Measurements from ENCODE around the gene PLA2G1B. TPM values are rescaled to one million over a fixed set of nuclear protein-coding genes. Genes with fewer than 3 reads are reported as not detected.

Gene PLA2G1B
- total RNA-seq, 2 experiments from 2014 or later = not detected

DNA sequence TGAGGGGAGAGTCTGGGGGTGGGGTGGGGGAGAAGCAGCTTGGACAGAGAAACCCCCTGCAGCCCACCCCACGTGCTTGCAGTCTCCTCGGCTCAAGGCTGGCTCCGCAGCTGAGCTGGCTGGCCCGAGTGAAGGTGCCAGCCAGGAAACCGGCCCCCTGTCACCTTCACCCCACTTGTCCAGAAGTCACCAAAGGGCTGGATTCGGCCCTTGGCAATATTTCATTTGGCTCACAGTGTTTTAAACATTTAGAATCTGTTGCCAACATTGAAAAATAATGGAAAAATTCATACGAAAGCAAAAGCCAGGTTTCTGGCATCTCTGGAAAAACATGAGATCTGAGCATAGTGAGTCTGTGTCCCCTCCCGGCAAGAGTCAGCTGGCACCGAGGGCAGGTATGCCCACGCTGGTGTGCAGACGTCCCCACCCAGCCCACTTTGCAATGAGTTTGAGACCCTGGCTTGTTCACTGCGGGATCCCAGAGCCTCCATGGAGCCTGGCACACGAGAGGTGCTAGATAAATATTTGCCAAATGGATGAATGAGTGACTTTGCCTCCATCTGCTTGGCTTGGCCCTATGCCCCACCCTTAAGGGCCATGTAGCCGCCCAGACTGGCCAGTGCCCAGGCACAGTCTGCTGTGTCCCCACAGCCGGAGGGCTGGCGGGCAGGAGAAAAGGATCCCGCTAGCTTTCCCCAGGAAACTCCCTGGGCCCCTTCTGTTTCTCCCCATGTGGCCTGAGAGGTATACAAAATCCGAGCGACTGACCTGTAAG, 23.2 kb upstream of the PLA2G1B start:
- Histone ChIP-seq H3K9me2 (ENCODE audit: insufficient read depth, low read length) (no peaks in the 10 kb centered on the region), H3K4me2 (ENCODE audit: low read length) (no peak overlapping the region), H3K9me3 (ENCODE audit: low read length) (no peaks in the 10 kb centered on the region), H3K4me3 (ENCODE audit: low read depth, low read length, poor library complexity, severe bottlenecking) (no peak overlapping the region), H3K4me1 (ENCODE audit: insufficient read depth, low read length, poor library complexity, severe bottlenecking) (no peaks in the 10 kb centered on the region), H3K79me2 (ENCODE audit: insufficient read depth, low read depth, low read length) (no peaks in the 10 kb centered on the region), H3K36me3 (ENCODE audit: insufficient read depth, low read length) (no peaks in the 10 kb centered on the region), H2AFZ (ENCODE audit: low read length) (no peak overlapping the region), H3K27ac (ENCODE audit: low read depth, low read length, poor library complexity, severe bottlenecking) (no peak overlapping the region), H4K20me1 (ENCODE audit: insufficient read depth, low read length) (no peaks in the 10 kb centered on the region)
- intact Hi-C loops (cut with micrococcal nuclease; ENCODE audit: unreplicated experiment) = no loop called here
- ChIA-PET POLR2A (interaction anchor here (0.6 to 0.7 kb wide), 2 partner anchors 34 to 43 kb away, joined by 4 to 5 read pairs; no protein-coding TSS in a partner anchor), CTCF (ENCODE audit: unreplicated experiment) (no interaction called here)
- DNase-seq (ENCODE audit: low spot score) = no peak
- TF ChIP-seq, protein P1, sequence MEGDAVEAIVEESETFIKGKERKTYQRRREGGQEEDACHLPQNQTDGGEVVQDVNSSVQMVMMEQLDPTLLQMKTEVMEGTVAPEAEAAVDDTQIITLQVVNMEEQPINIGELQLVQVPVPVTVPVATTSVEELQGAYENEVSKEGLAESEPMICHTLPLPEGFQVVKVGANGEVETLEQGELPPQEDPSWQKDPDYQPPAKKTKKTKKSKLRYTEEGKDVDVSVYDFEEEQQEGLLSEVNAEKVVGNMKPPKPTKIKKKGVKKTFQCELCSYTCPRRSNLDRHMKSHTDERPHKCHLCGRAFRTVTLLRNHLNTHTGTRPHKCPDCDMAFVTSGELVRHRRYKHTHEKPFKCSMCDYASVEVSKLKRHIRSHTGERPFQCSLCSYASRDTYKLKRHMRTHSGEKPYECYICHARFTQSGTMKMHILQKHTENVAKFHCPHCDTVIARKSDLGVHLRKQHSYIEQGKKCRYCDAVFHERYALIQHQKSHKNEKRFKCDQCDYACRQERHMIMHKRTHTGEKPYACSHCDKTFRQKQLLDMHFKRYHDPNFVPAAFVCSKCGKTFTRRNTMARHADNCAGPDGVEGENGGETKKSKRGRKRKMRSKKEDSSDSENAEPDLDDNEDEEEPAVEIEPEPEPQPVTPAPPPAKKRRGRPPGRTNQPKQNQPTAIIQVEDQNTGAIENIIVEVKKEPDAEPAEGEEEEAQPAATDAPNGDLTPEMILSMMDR (conservative IDR thresholded peaks at IDR 0.05; ENCODE audit: low read length) = no peak
- TF ChIP-seq EZH2phosphoT487 (IDR thresholded peaks at IDR 0.05; ENCODE audit: borderline replicate concordance, low read depth, low read length) = no peak
- BruUV-seq (replicated peaks) = no TSS peak

DNA sequence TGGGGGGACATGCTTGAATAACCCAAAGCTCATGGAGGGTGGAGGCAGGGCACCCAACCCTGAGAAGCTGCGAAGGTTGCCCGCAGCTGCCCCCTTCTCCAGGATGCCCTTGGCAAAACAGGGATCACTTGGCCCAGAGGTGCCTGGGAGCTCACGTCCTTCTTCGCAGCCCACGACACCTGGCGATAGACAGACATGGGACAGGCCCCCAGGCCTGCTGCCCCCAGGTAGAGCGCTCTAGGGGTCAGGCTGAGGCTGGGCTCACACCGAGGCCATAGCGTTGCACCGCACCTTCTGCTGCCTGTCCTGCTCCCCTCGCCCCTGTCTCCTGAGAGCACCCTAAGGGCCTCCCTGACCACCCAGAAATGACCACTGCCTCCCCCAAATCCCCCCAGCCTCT, 20.2 kb upstream of the PLA2G1B start:
- POLR2A ChIA-PET = no interaction called here
- no peak overlapping the region for H3K4me2 ChIP-seq (ENCODE audit: low read length)
- TF ChIP-seq EZH2phosphoT487 (IDR thresholded peaks at IDR 0.05; ENCODE audit: borderline replicate concordance, low read depth, low read length) = no peak
- TF ChIP-seq, protein P1 (conservative IDR thresholded peaks at IDR 0.05; ENCODE audit: low read length) = no peak
- intact Hi-C loops (cut with micrococcal nuclease; ENCODE audit: unreplicated experiment) = no loop called here
- H3K4me3 ChIP-seq (ENCODE audit: low read depth, low read length, poor library complexity, severe bottlenecking) = no peak overlapping the region
- CTCF ChIA-PET (ENCODE audit: unreplicated experiment) = no interaction called here
- no peaks in the 10 kb centered on the region for H3K9me3 ChIP-seq (ENCODE audit: low read length)
- no peaks in the 10 kb centered on the region for H3K79me2 ChIP-seq (ENCODE audit: insufficient read depth, low read depth, low read length)
- H4K20me1 ChIP-seq (ENCODE audit: insufficient read depth, low read length) = no peaks in the 10 kb centered on the region
- H3K9me2 ChIP-seq (ENCODE audit: insufficient read depth, low read length) = no peaks in the 10 kb centered on the region
- H3K4me1 ChIP-seq (ENCODE audit: insufficient read depth, low read length, poor library complexity, severe bottlenecking) = no peaks in the 10 kb centered on the region
- no peak overlapping the region for H3K27ac ChIP-seq (ENCODE audit: low read depth, low read length, poor library complexity, severe bottlenecking)
- DNase-seq (ENCODE audit: low spot score) = no peak
- no TSS peak for BruUV-seq (replicated peaks)
- H3K36me3 ChIP-seq (ENCODE audit: insufficient read depth, low read length) = no peaks in the 10 kb centered on the region
- H2AFZ ChIP-seq (ENCODE audit: low read length) = no peak overlapping the region

- intact Hi-C loops (cut with micrococcal nuclease; ENCODE audit: unreplicated experiment) = no loop called here
- no peak overlapping the region for H3K4me2 ChIP-seq (ENCODE audit: low read length)
- no peaks in the 10 kb centered on the region for H3K4me1 ChIP-seq (ENCODE audit: insufficient read depth, low read length, poor library complexity, severe bottlenecking)
- ChIA-PET POLR2A (interaction anchor here (0.5 kb wide), 1 partner anchor 25 kb away, joined by 3 read pairs; no protein-coding TSS in a partner anchor), CTCF (ENCODE audit: unreplicated experiment) (no interaction called here)
- no peaks in the 10 kb centered on the region for H3K79me2 ChIP-seq (ENCODE audit: insufficient read depth, low read depth, low read length)
- no peaks in the 10 kb centered on the region for H3K9me2 ChIP-seq (ENCODE audit: insufficient read depth, low read length)
- H2AFZ ChIP-seq (ENCODE audit: low read length) = no peak overlapping the region
- H3K4me3 ChIP-seq (ENCODE audit: low read depth, low read length, poor library complexity, severe bottlenecking) = no peak overlapping the region
- no peaks in the 10 kb centered on the region for H4K20me1 ChIP-seq (ENCODE audit: insufficient read depth, low read length)
- H3K36me3 ChIP-seq (ENCODE audit: insufficient read depth, low read length) = no peaks in the 10 kb centered on the region
- H3K9me3 ChIP-seq (ENCODE audit: low read length) = no peaks in the 10 kb centered on the region
- DNase-seq (ENCODE audit: low spot score) = no peak
- no peak overlapping the region for H3K27ac ChIP-seq (ENCODE audit: low read depth, low read length, poor library complexity, severe bottlenecking)
- TF ChIP-seq, protein P1 (conservative IDR thresholded peaks at IDR 0.05; ENCODE audit: low read length) = no peak
- TF ChIP-seq EZH2phosphoT487 (IDR thresholded peaks at IDR 0.05; ENCODE audit: borderline replicate concordance, low read depth, low read length) = no peak
- BruUV-seq (replicated peaks) = no TSS peak
Measured at GRCh38 chr12:120346681-120347080, 19.1 kb upstream of the PLA2G1B start.
